IMR-90 (cell line): ENCODE data around the gene CYRIA. TPM values are rescaled to one million over a fixed set of nuclear protein-coding genes. Genes with fewer than 3 reads are reported as not detected.

Experiments
- ATAC-seq: fragments of 200-7000 bp; cut with Tn5 transposase; 2 replicates; pipeline ENCODE4 v1.9.1; 2020; ENCODE audit warnings: low read depth, mild to moderate bottlenecking, moderate library complexity
- BruUV-seq: library from RNA; stranded (reverse); fragments of 400-500 nt; replicated peaks from 2 replicates; lab custom pipeline; 2021; lab: Mats Ljungman, UMichigan
- CTCF ChIA-PET: fragments of 300-600 bp; formaldehyde crosslinking; extraction: SDS; loops from one replicate; lab custom pipeline; 2021; ENCODE audit warnings: antibody characterized with exemption; lab: Yijun Ruan, JAX
- POLR2A ChIA-PET: fragments of 300-600 bp; sonication (Branson Sonifier 250); formaldehyde crosslinking; loops from one replicate; lab custom pipeline; 2022; ENCODE audit warnings: antibody characterized with exemption; ENCODE audit not compliant: unreplicated experiment; lab: Charles Lee
- DNase-seq: peaks from one replicate; pipeline ENCODE4 v3.0.0; 2013
- H2AFZ ChIP-seq: replicated peaks from 2 replicates; pipeline ENCODE3; 2013; ENCODE audit warnings: low read length, mild to moderate bottlenecking; ENCODE audit not compliant: poor library complexity
- H2AK5ac ChIP-seq: 2 replicates; pipeline ENCODE4 v1.6.1; 2013; ENCODE audit warnings: low read depth, low read length, inconsistent platforms
- H2AK9ac ChIP-seq: replicated peaks from 2 replicates; pipeline ENCODE3; 2013; ENCODE audit warnings: mild to moderate bottlenecking, low read depth, low read length, moderate library complexity; ENCODE audit not compliant: poor library complexity
- H2BK120ac ChIP-seq: 2 replicates; pipeline ENCODE4 v1.6.1; 2013; ENCODE audit warnings: low read depth, low read length, inconsistent platforms
- H2BK15ac ChIP-seq: 3 replicates; pipeline ENCODE4 v1.6.1; 2013; ENCODE audit warnings: low read depth, low read length, inconsistent platforms
- H2BK20ac ChIP-seq: 2 replicates; pipeline ENCODE4 v1.6.1; 2013; ENCODE audit warnings: low read depth, mild to moderate bottlenecking, inconsistent platforms, low read length, moderate library complexity
- H2BK5ac ChIP-seq: 2 replicates; pipeline ENCODE4 v1.6.1; 2013; ENCODE audit warnings: mild to moderate bottlenecking, low read depth, low read length, inconsistent platforms; ENCODE audit not compliant: poor library complexity, severe bottlenecking
- H3K14ac ChIP-seq: replicated peaks from 2 replicates; pipeline ENCODE4 v1.6.1; 2013; ENCODE audit warnings: low read depth, low read length, inconsistent platforms
- H3K18ac ChIP-seq: 2 replicates; pipeline ENCODE4 v1.6.1; 2013; ENCODE audit warnings: low read depth, low read length, control low read depth
- H3K23ac ChIP-seq: 2 replicates; pipeline ENCODE4 v1.6.1; 2013; ENCODE audit warnings: low read depth, low read length, inconsistent platforms
- H3K27ac ChIP-seq: 2 replicates; pipeline ENCODE4 v1.5.1; 2013; ENCODE audit warnings: mild to moderate bottlenecking, control low read depth, low read length; ENCODE audit not compliant: insufficient read depth
- H3K27me3 ChIP-seq: 2 replicates; pipeline ENCODE4 v1.6.1; 2013; ENCODE audit warnings: low read length; ENCODE audit not compliant: control insufficient read depth, insufficient read depth
- H3K36me3 ChIP-seq: 2 replicates; pipeline ENCODE4 v1.6.1; 2013; ENCODE audit warnings: low read length, mixed read lengths; ENCODE audit not compliant: control insufficient read depth, insufficient read depth
- H3K4ac ChIP-seq: 2 replicates; pipeline ENCODE4 v1.6.1; 2013; ENCODE audit warnings: low read depth, low read length, inconsistent platforms
- H3K4me1 ChIP-seq: 2 replicates; pipeline ENCODE4 v1.6.1; 2013; ENCODE audit warnings: low read length, mixed read lengths; ENCODE audit not compliant: control insufficient read depth, insufficient read depth
- H3K4me2 ChIP-seq: 2 replicates; pipeline ENCODE4 v1.6.1; 2013; ENCODE audit warnings: low read depth, mild to moderate bottlenecking, control low read depth, low read length, moderate library complexity
- H3K4me3 ChIP-seq: 2 replicates; pipeline ENCODE4 v1.5.1; 2013; ENCODE audit warnings: low read depth, mild to moderate bottlenecking, control low read depth, low read length, moderate library complexity; ENCODE audit not compliant: insufficient read depth
- H3K56ac ChIP-seq: 2 replicates; pipeline ENCODE4 v1.6.1; 2013; ENCODE audit warnings: low read length, inconsistent platforms; ENCODE audit not compliant: insufficient read depth; ENCODE audit errors: extremely low read depth
- H3K79me1 ChIP-seq, 2 experiments: 2 replicates each; pipeline ENCODE4 v1.6.1; 2013; ENCODE audit warnings: low read length in 2 of 2, inconsistent platforms in 1 of 2, low read depth in 1 of 2
- H3K9ac ChIP-seq: 2 replicates; pipeline ENCODE4 v1.6.1; 2013; ENCODE audit warnings: low read depth, low read length, control low read depth
- H3K9me1 ChIP-seq: 2 replicates; pipeline ENCODE4 v1.6.1; 2013; ENCODE audit warnings: low read length, inconsistent platforms; ENCODE audit not compliant: insufficient read depth
- H3K9me3 ChIP-seq: 2 replicates; pipeline ENCODE4 v1.6.1; 2013; ENCODE audit warnings: low read length; ENCODE audit not compliant: control insufficient read depth, insufficient read depth
- H4K20me1 ChIP-seq: 2 replicates; pipeline ENCODE4 v1.6.1; 2013; ENCODE audit warnings: low read length, inconsistent platforms; ENCODE audit not compliant: insufficient read depth
- H4K5ac ChIP-seq: 2 replicates; pipeline ENCODE4 v1.6.1; 2013; ENCODE audit warnings: mild to moderate bottlenecking, low read depth, low read length, control low read depth
- H4K8ac ChIP-seq, 2 experiments: 2 replicates each; pipeline ENCODE4 v1.6.1; 2013; ENCODE audit warnings: low read depth in 2 of 2, low read length in 2 of 2, control low read depth in 1 of 2, inconsistent platforms in 1 of 2
- H4K91ac ChIP-seq: 2 replicates; pipeline ENCODE4 v1.6.1; 2013; ENCODE audit warnings: low read depth, low read length, inconsistent platforms; ENCODE audit not compliant: insufficient read depth
- BHLHE40 ChIP-seq: fragments of 150-350 bp; IDR thresholded peaks from 2 replicates; pipeline ENCODE4 v1.6.1; 2016; ENCODE audit warnings: mild to moderate bottlenecking, low read depth, low read length
- CEBPB ChIP-seq: IDR thresholded peaks from 2 replicates; pipeline ENCODE4 v1.6.1; 2012; ENCODE audit warnings: low read depth, low read length, improper control_type of control experiment
- MAFK ChIP-seq: IDR thresholded peaks from 2 replicates; pipeline ENCODE4 v1.6.1; 2012; ENCODE audit warnings: low read depth, low read length, improper control_type of control experiment
- MXI1 ChIP-seq: IDR thresholded peaks from 2 replicates; pipeline ENCODE4 v1.6.1; 2012; ENCODE audit warnings: low read depth, mild to moderate bottlenecking, low read length, moderate library complexity, borderline replicate concordance
- RCOR1 ChIP-seq: IDR thresholded peaks from 2 replicates; pipeline ENCODE4 v1.6.1; 2012; ENCODE audit warnings: mild to moderate bottlenecking, low read length, improper control_type of control experiment; ENCODE audit not compliant: insufficient replicate concordance
- SMC3 ChIP-seq: fragments of 150-350 bp; IDR thresholded peaks from 2 replicates; pipeline ENCODE4 v1.6.1; 2016; ENCODE audit warnings: low read depth, mild to moderate bottlenecking, antibody characterized with exemption, low read length, moderate library complexity
- WGBS, 2 experiments: methylation state at CpG; one replicate each; pipeline versions ENCODE4 v1.1.5 to v1.1.7; 2013; ENCODE audit warnings: missing lambda C conversion rate in 2 of 2; ENCODE audit not compliant: insufficient read length in 1 of 2; ENCODE audit errors: extremely low coverage in 2 of 2; 5-methylcytosine and 5-hydroxymethylcytosine counted together
- dilution Hi-C: fragments of 300-500 bp; cut with HindIII; formaldehyde crosslinking; loops from one replicate; pipeline ENCODE4 v1.14.3; 2018; ENCODE audit warnings: low sequenced_read_pairs; ENCODE audit not compliant: unreplicated experiment
- in situ Hi-C: fragments of 300-500 bp; cut with MboI; formaldehyde crosslinking; loops from 3 replicates; pipeline ENCODE4 v1.14.3; 2019; ENCODE audit warnings: low sequenced_read_pairs, inconsistent platforms, mixed read lengths
- intact Hi-C: fragments of 100-400 bp; cut with micrococcal nuclease; formaldehyde crosslinking; loops from 2 replicates; pipeline ENCODE4 v1.10.0; 2022
- polyA plus RNA-seq, 3 experiments: library from polyadenylated mRNA; depleted of rRNA; stranded (reverse); fragments of >200 nt; gene quantifications; 2 replicates each; pipeline ENCODE4 v1.2.3, GENCODE V29; 2012; ENCODE audit warnings: low replicate concordance in 1 of 3
- total RNA-seq: library from RNA; depleted of rRNA; stranded (reverse); fragments of >200 nt; gene quantifications from 2 replicates; pipeline ENCODE4 v1.2.3, GENCODE V29; 2012

Gene CYRIA
- total and polyA plus RNA-seq, 2 of the 4 experiments (the other 2 are of a cell fraction): 1.7 to 3.8 TPM

DNA sequence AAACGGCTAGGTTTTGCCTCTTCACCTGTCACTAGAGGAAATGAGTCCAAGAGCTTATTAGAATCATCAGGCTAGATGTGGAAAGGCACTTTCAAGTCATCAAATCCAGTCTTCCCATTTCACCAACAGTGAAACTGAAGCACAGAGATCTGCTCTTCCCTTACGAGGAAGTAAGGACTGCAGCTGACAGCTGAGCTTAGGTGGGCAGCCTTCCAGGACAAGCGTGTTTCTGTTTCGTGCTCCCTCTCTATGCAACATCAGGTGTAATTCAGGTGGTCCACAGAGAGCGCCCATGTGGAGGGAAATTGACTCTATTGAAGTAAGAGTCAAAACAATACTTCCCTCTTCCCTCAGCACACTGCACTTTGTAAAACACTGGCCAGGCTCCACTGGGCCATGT, 5.5 kb downstream of the CYRIA start:
- H2AK9ac ChIP-seq: no peak overlapping the region
- CTCF ChIA-PET: no interaction called here

More for the DNA sequence above, 5.5 kb downstream of the CYRIA start:
- Histone ChIP-seq H3K56ac (no peak overlapping the region), H4K8ac (no peak overlapping the region), H3K9ac (no peak overlapping the region), H3K9me1 (no peaks in the 10 kb centered on the region; the same call in 1 of the 2 replicates), H4K5ac (no peak overlapping the region), H3K4me2 (no peak overlapping the region), H2BK5ac (no peak overlapping the region), H3K14ac (no peak overlapping the region), H3K4ac (no peak overlapping the region), H3K18ac (no peak overlapping the region), H3K4me1 (peaks cover 18% of the 10 kb centered on the region; the same call in 1 of the 2 replicates), H3K23ac (no peak overlapping the region), H2BK15ac (no peak overlapping the region), H2AK5ac (no peak overlapping the region), H2BK120ac (no peak overlapping the region), H3K9me3 (no peaks in the 10 kb centered on the region), H3K27me3 (peaks cover 2% of the 10 kb centered on the region; the same call in 1 of the 2 replicates), H3K4me3 (no peak overlapping the region), H4K20me1 (no peaks in the 10 kb centered on the region), H2AFZ (no peak overlapping the region), H3K36me3 (peaks cover 2% of the 10 kb centered on the region; the same call in 1 of the 2 replicates), H4K91ac (no peak overlapping the region), H2BK20ac (no peak overlapping the region), H3K79me1 (0 out of 4 replicates have a peak, but pooled peaks cover 4% of the 10 kb centered on the region in 2 experiments), H3K27ac (no peak overlapping the region)
- BruUV-seq: no TSS peak
- DNase-seq: no peak
- dilution Hi-C loops: no loop called here
- no CpG with 5 or more reads among the region's 5 CpGs for WGBS, 2 experiments
- ATAC-seq: no peak
- in situ Hi-C loops: no loop called here
- TF ChIP-seq MXI1: no peak
- no peak for TF ChIP-seq RCOR1
- no peak for TF ChIP-seq MAFK
- no peak for TF ChIP-seq SMC3
- no peak for TF ChIP-seq BHLHE40
- TF ChIP-seq CEBPB: no peak
- POLR2A ChIA-PET: no interaction called here
- intact Hi-C loops: no loop called here
